C4-2B (cell line): ENCODE measurements around the gene CCDC78.

ENCODE experiments used
- ZFX ChIP-seq: fragments of 450-650 bp; IDR thresholded peaks from 2 replicates; pipeline ENCODE4 v1.6.1; 2017
- TF ChIP-seq, protein P1 (sequence below): fragments of 450-650 bp; conservative IDR thresholded peaks from 2 replicates; pipeline ENCODE4 v1.5.1; 2017; ENCODE audit warnings: mild to moderate bottlenecking

DNA sequence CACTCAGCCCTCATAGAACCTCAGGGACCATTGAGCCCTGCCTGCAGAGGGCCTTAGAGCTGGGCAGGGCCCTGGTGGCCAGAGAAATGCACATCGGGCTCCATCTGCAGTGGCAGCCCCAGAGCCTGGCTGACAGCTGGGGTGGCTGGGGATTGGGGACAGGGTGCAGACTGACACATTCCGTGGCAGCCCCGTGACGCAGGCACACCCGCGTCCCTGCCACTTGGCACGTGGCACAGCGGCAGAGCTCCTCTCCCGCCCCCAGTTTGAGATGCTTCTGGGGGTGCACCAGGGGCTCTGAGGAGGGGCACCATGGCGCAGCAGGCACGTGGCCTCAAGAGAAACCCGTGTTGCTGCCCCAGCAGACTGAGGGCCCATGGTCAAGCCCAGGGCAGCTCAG is 22.8 kb downstream of the CCDC78 start:
- TF ChIP-seq, protein P1, sequence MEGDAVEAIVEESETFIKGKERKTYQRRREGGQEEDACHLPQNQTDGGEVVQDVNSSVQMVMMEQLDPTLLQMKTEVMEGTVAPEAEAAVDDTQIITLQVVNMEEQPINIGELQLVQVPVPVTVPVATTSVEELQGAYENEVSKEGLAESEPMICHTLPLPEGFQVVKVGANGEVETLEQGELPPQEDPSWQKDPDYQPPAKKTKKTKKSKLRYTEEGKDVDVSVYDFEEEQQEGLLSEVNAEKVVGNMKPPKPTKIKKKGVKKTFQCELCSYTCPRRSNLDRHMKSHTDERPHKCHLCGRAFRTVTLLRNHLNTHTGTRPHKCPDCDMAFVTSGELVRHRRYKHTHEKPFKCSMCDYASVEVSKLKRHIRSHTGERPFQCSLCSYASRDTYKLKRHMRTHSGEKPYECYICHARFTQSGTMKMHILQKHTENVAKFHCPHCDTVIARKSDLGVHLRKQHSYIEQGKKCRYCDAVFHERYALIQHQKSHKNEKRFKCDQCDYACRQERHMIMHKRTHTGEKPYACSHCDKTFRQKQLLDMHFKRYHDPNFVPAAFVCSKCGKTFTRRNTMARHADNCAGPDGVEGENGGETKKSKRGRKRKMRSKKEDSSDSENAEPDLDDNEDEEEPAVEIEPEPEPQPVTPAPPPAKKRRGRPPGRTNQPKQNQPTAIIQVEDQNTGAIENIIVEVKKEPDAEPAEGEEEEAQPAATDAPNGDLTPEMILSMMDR: no peak
- TF ChIP-seq ZFX: no peak
